PC-9 (cell line): Measurements from ENCODE around the gene USP46.

Source experiments
- EZH2 ChIP-seq: fragments of 200-600 bp; sonication (generic); IDR thresholded peaks from 2 replicates; pipeline ENCODE4 v1.8.0; 2017; ENCODE audit warnings: antibody characterized with exemption, low read depth
- TF ChIP-seq, protein P1 (sequence below): fragments of 200-600 bp; sonication (generic); conservative IDR thresholded peaks from 2 replicates; pipeline ENCODE4 v1.6.1; 2017; ENCODE audit warnings: mixed run types, antibody characterized with exemption, mild to moderate bottlenecking, moderate library complexity

DNA sequence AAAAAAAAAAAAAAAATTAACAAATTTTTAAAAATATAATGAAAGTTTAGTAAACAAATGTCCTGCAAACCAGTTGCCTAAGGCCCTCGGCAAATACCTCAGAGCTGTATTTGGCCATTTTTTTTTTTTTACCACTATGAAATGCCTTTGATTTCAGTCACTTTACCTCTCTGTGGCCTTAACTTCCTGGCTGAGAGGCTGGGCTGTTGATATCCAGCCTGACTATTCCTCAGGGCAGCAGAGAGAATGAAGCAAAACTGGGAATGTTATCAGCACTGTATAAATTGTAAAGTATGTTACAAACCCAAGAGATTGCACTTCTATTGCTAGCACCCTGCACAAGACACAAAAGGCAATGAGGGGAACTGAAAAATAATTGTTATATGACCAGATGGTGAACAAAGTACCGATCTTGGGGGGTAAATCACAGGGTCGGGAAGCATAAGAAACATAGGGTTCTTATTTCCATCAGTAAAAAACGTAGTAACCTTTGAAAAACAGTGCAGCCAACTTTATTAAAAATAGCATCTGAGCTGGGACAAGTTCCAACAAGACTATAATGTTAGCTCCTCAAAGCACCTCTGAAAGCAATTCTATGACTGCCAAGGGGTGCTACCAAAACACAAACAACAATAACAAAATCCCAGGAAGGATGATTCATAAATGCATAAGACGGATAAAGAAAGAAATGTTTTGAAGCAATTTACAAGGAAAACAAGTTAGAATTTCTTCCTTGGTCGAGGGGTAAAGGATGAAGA lies 18.1 kb downstream of the USP46 start:
- TF ChIP-seq, protein P1, sequence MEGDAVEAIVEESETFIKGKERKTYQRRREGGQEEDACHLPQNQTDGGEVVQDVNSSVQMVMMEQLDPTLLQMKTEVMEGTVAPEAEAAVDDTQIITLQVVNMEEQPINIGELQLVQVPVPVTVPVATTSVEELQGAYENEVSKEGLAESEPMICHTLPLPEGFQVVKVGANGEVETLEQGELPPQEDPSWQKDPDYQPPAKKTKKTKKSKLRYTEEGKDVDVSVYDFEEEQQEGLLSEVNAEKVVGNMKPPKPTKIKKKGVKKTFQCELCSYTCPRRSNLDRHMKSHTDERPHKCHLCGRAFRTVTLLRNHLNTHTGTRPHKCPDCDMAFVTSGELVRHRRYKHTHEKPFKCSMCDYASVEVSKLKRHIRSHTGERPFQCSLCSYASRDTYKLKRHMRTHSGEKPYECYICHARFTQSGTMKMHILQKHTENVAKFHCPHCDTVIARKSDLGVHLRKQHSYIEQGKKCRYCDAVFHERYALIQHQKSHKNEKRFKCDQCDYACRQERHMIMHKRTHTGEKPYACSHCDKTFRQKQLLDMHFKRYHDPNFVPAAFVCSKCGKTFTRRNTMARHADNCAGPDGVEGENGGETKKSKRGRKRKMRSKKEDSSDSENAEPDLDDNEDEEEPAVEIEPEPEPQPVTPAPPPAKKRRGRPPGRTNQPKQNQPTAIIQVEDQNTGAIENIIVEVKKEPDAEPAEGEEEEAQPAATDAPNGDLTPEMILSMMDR = no peak
- no peak for TF ChIP-seq EZH2
